NOMO-1 treated with dmso at 0.1 percent for 144 hours (cell line): ENCODE data around the gene SASH3.

Source experiments
- DNase-seq: peaks from one replicate; lab custom pipeline; 2025; ENCODE audit not compliant: unreplicated experiment; lab: John Stamatoyannopoulos, UW

SASH3 gene

DNA sequence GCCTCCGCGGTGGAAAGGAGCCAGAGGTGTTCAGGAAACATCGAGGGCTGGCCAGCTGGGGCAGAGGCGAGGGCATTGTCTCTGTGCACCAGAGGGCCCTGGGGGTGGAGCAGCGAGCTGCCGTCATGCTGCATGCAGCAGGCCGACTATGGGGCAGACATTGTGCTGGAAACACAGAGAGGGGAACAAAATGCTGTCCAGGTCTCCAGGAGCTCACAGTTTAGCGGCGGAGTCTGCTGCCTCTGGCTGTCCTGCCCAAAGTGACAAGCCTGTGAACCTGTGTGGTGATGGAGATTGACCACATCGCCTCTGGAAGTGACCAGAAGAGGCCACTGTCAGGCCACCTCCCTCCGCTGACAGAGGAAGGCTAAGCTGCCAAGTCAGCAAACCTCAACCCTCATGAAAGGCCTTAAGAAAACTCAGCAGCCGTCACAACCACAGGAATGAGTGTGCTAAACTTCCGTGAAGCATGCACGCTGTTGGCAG is 20.1 kb upstream of the SASH3 start:
- DNase-seq, result no peak

DNA sequence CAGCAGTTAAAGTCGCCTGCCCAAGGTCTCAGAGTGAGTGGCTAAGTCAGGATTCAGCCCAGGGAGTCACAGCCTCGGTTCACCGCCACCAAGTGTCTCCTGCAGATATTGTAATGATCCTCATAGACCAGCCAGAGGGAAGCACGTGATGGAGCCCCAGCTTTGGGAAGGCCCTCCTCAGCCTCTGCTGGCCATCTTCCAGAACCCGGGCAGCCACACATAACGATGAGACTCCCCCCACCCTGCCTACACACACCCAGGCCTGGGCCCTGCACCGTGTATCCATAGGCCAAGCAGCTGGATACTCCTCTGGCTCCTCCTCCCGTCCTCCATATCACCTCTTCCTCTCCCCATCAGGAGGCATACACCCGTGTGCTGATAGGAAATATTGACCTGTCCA is 19.6 kb upstream of the SASH3 start:
- no peak for DNase-seq

- DNase-seq, result no peak
Observed at GRCh38 chrX:129760981-129761380, 18.8 kb upstream of the SASH3 start.

DNA sequence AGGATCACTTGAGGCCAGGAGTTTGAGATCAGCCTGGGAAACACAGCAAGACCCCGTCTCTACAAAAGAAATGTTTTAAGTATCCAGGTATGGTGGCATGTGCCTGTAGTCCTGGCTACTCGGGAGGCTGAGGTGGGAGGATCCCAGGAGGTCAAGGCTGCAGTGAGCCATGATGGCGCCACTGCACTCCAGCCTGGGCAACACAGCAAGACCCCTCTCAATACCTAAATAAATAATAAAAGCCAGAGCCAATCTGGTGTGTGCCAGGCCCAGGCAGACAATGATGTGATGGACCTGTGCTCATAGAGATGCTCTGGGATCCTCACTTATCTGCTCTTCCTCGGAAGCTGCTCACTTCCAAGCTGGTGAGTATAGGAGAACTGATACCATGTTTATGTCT is 18.2 kb upstream of the SASH3 start:
- no peak for DNase-seq

GRCh38 chrX:129762448-129762847 is 17.3 kb upstream of the SASH3 start:
- DNase-seq, result no peak

DNA sequence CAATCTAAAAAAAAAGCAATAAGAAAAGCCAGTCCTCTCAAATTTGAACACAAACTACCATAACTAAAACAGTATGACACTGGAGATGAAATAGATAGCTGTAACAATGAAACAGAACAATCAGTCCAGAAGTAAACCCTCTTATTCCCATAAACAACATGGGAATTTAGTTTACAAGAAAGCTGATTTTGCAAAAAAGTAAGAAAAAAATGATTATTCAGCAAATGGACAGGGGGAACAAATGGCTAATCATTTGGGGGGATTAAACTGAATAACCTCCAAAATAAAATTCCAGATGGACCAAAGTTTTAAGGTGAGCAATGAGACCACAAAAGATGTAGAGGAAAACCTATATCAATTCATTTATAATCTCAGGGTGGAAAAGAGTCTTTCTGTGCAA is 16.1 kb upstream of the SASH3 start:
- no peak for DNase-seq

DNA sequence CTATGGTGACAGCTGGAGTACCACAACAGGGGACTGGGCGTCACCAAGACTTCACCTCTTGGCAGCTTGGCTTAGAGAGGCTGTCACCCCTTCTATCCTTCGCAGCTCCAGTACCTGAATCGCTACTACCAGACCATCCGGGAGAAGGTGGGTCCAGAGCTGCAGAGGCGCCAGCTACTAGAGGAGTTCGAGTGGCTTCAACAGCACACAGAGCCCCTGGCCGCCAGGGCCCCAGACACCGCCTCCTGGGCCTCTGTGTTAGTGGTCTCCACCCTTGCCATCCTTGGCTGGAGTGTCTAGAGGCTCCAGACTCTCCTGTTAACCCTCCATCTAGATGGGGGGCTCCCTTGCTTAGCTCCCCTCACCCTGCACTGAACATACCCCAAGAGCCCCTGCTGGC is 11.6 kb upstream of the SASH3 start:
- DNase-seq, result no peak

DNA sequence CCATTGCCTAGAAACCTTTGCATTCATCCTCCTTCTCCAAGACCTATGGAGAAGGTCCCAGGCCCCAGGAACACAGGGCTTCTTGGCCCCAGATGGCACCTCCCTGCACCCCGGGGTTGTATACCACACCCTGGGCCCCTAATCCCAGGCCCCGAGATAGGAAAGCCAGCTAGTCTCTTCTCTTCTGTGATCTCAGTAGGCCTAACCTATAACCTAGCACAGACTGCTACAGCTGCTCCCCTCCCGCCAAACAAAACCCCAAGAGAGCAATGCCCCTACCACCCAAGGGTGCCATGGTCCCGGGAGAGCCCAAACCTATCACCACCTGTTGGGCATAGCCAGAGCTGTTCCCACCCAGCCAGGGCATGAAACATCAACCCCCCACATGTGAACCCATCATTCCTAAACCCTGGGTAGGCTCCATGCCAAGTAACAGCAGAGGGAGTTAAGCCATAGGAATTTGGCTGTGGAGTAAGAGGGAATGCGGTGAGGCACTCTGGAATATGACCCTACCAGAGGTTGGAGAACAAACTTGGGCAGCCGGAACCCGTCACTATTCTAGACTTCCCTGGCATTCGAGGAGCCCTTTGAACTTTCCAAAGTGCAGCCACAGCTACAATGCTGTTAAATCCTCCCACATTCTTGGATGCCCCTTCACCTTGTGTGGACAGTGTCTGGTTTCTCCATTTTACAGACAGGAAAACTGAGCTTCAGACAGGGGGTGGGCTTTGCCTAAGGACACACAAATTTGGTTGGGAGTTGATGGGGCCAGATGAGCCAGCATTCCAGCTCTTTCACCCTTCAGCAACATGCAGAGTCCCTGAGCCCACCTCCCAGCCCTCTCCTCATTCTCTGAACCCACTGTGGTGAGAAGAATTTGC is 10.9 kb upstream of the SASH3 start:
- DNase-seq, result no peak

GRCh38 chrX:129769467-129770154 is 10.1 kb upstream of the SASH3 start:
- DNase-seq, result no peak

DNA sequence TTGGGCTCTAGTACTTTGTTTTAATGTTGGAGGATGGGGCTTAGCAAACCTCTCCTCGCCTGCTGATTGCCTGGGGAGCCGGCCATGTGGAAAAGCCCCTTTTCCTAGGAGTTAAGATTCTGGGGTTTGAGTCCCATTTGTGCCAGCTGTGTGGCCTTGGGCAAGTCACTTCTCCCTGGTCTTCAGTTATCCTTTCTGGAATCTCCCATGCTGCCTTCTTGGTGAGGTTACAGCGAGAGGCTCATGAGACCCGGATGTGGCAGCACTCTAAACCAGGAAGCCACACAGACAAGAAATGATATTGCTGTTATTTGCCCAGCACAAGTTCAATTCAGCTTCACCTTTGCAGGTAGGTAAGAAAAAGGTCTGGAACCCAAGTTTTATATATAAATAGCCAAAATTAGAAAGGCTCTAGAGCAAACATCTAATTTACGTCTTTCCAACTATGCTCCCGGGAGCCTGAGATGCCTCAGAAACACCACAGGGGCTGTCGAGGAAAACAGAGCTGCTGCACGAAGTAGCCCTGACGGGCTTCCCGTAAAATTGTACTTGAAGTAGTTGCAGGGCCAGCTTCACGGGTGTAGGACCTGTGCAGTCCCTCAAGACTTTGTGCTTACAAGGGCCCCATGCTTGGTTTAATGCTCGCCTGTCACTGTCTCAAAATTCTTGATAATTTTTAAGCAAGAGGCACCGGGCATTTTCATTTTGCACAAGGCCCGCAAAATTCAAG is 8.3 kb upstream of the SASH3 start:
- DNase-seq, result no peak

DNA sequence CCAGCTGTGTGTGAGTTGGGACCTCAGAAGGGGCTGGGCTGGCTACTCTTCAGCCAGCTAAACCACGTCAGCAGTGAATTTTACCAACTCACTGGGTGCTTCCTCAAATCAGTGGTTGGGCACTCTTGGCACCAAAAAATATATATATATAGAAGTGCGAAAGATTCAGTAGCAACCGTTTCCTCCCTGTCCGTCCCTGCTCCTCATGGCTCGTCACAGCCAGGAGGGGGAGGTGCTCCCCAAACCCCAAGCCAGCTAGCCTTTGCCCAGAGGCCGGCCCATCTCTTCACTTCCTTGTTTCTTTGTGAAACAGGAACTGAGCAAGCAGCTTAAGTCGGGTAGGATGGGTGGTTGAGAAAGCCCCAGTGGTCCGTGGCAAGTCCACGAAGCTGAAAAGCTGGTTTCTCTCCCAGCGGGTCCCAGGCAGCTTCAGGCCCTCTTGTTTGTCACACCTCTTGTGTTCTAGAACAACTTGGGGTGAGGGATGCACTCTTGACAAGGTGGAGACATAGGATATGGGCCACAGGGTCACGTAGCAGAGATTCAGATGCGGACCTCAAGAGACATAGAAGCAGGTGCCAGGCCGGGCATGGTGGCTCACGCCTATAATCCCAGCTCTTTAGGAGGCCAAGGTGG is 6.8 kb upstream of the SASH3 start:
- DNase-seq, result peak; percentile 96

GRCh38 chrX:129773649-129774458 is 5.9 kb upstream of the SASH3 start:
- no peak for DNase-seq

DNA sequence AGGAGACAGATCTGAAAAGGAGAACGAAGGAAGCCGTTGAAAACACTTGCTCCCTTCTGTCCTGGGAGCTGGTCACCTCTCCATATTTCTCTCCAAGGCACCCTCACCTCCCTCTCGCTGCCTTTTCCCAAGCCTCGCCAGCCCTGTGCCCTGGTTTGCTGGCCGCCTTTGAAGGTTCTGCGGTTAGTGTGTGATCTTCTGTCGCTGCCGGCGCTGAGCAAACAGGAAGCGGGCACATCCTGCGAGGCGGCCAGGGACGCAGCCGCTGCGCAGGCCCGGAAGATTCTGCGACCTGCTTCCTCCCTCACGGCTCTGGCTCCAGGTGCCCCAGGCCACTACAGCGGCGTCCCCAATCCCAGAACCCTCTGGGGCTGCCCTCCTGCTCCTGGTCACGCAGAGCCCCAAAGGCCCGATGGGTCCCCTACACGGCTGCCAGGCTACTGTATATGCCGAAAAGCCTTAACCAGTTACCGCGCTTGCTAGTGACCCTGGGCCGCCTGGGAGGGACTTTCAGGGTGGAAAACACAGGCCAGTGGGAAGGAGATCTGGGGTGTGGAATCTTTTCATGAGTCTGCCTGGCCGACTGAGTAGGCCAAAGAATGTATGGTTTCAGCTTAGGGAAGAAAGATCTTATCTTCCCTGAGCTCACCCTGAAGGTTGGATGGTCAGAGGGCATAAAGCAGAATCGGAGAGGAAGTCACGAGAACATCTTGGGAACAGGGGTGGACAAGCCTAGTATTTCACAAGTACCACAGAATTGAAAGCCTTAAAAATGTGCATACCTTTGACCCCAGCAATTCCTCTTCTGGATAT is 2.3 kb upstream of the SASH3 start:
- peak; percentile 79 for DNase-seq

DNA sequence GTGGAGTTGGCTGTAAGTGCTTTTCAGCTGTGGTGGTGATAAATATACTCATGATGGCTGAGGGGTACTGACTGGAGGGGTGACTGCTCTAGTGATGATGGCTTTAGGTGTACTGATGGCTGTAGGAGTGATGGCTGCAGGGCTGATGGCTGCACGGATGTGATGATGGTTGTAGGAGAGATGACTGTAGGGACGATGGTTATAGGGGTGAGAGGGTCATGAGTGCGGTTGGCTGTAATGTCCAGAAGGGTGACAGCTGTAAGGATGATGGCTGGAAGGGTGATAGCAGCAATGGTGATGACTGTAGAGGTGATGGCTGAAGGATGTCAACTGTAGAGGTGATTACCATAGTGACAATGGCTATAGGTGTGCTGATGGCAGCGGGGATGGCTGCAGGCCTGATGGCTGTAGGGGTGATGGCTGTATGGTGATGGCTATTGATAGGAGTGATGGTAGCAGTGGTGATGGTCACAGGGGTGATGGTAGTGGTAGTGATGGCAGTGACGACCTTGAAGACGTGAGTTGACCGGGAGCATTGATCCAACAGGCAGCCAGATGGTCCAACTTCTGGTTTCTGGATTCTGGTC is 570 bp upstream of the SASH3 start:
- DNase-seq, result no peak

- DNase-seq, result no peak
Observed at GRCh38 chrX:129780441-129781105, 824 bp downstream of the SASH3 start.

DNA sequence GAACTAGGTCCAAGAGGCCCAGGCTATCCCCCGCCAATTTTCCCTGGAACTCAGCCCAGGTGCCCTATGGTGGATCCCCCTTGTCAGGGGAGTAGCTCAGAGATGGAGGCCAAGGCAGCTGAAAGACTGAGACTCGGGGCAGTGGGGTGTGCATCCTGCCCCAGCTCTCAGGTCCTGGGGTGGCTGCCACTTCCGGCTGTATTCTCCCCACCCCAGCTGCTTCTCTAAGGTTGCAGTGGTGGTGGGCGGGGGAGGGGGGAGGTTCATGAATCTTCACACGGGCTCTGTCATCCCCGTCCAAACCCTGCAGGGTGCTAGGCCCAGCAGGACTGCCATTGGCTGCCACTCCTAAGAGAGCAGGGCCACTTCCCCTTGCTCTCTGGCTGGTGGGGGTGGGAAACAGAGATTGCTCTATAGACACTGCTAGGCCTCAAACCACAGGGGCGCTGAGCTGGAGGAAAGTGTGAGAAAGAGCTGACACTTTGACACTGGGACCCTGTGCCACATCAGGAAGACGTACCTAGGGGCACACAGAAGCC is 1.5 kb downstream of the SASH3 start:
- DNase-seq, result peak; percentile 74

DNA sequence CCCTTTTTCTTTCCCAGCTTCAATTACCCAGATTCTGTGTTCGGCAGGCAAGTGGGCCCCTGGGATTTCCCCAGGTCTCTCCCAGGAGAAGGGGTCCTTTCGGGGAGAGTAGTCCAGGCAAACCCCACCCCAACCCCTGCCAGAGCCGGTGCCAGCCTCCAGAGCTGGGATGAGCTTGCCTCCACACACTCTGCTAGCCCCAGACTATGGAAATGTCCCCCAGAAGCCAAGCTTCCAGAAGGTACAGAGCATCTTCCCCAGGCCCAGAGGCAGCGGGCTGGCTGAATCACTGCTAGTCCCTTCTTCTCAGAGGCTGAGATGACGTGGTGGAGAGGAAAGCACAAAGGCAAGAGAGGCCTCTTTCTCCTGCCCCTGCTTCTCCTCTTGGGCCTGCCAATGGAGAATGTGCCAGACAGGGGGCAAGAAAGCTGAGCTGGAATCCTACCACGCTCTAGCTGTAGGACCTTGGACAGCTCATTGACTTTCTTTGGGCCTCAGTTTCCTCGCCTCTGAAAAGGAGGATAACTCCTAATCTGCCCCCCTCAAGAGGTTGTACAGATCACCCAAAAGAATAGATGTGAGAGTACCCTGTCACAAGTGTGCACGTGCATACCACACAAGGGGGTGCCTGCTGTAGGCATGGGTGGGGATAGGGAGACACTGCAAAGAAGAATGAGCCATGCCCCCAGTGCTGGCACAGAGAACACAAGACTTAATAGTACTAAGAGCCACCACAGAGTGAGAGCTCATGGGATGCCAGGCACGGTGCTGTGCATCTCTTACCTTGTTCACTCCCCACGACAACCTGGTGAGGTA is 2.1 kb downstream of the SASH3 start:
- DNase-seq, result no peak
